Mesendoderm (in vitro differentiated cells): ENCODE data around the gene HIGD1C. TPM values are rescaled to one million over a fixed set of nuclear protein-coding genes. Genes with fewer than 3 reads are reported as not detected.

Source experiments
- DNase-seq: peaks from one replicate; pipeline ENCODE4 v3.0.0; 2013
- H2AK5ac ChIP-seq: 2 replicates; pipeline ENCODE4 v1.6.1; 2013; ENCODE audit warnings: low read length, inconsistent platforms
- H2BK120ac ChIP-seq: 2 replicates; pipeline ENCODE4 v1.6.1; 2013; ENCODE audit warnings: low read depth, mild to moderate bottlenecking, low read length, moderate library complexity, mixed read lengths
- H2BK15ac ChIP-seq: replicated peaks from 2 replicates; pipeline ENCODE4 v1.6.1; 2013; ENCODE audit warnings: low read depth, mild to moderate bottlenecking, moderate library complexity
- H2BK5ac ChIP-seq: 2 replicates; pipeline ENCODE4 v1.6.1; 2013; ENCODE audit warnings: low read length, inconsistent platforms
- H3K18ac ChIP-seq: 2 replicates; pipeline ENCODE4 v1.6.1; 2013; ENCODE audit warnings: mild to moderate bottlenecking, low read length, mixed read lengths
- H3K23ac ChIP-seq: one replicate; pipeline ENCODE4 v1.6.1; 2013; ENCODE audit warnings: low read length
- H3K27ac ChIP-seq: 2 replicates; pipeline ENCODE4 v1.5.1; 2013; ENCODE audit warnings: low read depth, mild to moderate bottlenecking, inconsistent platforms, low read length, moderate library complexity
- H3K27me3 ChIP-seq: 2 replicates; pipeline ENCODE4 v1.6.1; 2013; ENCODE audit warnings: low read length, control low read depth, mild to moderate bottlenecking, inconsistent platforms; ENCODE audit not compliant: insufficient read depth, poor library complexity
- H3K36me3 ChIP-seq: 2 replicates; pipeline ENCODE4 v1.6.1; 2013; ENCODE audit warnings: low read length, inconsistent platforms; ENCODE audit not compliant: control insufficient read depth, insufficient read depth
- H3K4ac ChIP-seq: one replicate; pipeline ENCODE4 v1.6.1; 2013; ENCODE audit warnings: low read depth, mild to moderate bottlenecking, low read length, moderate library complexity
- H3K4me1 ChIP-seq: 2 replicates; pipeline ENCODE4 v1.6.1; 2013; ENCODE audit warnings: low read depth, low read length, inconsistent platforms; ENCODE audit not compliant: control insufficient read depth
- H3K4me2 ChIP-seq: 2 replicates; pipeline ENCODE4 v1.6.1; 2013; ENCODE audit warnings: low read length
- H3K4me3 ChIP-seq: 2 replicates; pipeline ENCODE4 v1.5.1; 2013; ENCODE audit warnings: mild to moderate bottlenecking, low read length
- H3K56ac ChIP-seq: one replicate; pipeline ENCODE4 v1.6.1; 2013; ENCODE audit warnings: low read length
- H3K79me1 ChIP-seq: 2 replicates; pipeline ENCODE4 v1.6.1; 2013; ENCODE audit warnings: low read length, inconsistent platforms
- H3K79me2 ChIP-seq: 2 replicates; pipeline ENCODE4 v1.6.1; 2013; ENCODE audit warnings: mild to moderate bottlenecking, low read length; ENCODE audit not compliant: control insufficient read depth, insufficient read depth
- H3K9ac ChIP-seq: 2 replicates; pipeline ENCODE4 v1.6.1; 2013; ENCODE audit warnings: low read length, inconsistent platforms
- H4K5ac ChIP-seq: one replicate; pipeline ENCODE4 v1.6.1; 2013; ENCODE audit warnings: low read length
- H4K8ac ChIP-seq: one replicate; pipeline ENCODE4 v1.6.1; 2013; ENCODE audit warnings: low read depth, mild to moderate bottlenecking, control low read depth, low read length, moderate library complexity
- WGBS: extraction: QIAGEN DNeasy Blood & Tissue Kit; methylation state at CpG from one replicate; pipeline ENCODE4 v1.1.7; 2013; ENCODE audit warnings: low lambda C conversion rate, missing lambda C conversion rate; ENCODE audit not compliant: insufficient coverage; ENCODE audit errors: extremely low coverage; 5-methylcytosine and 5-hydroxymethylcytosine counted together
- small RNA-seq: library from polyadenylated mRNA; stranded (forward); fragments of <200 nt; extraction: miRNeasy Mini kit (QIAGEN cat#:217004); gene quantifications from one replicate; pipeline ENCODE3, GENCODE V24; 2013; ENCODE audit not compliant: insufficient read depth

The HIGD1C gene

DNA sequence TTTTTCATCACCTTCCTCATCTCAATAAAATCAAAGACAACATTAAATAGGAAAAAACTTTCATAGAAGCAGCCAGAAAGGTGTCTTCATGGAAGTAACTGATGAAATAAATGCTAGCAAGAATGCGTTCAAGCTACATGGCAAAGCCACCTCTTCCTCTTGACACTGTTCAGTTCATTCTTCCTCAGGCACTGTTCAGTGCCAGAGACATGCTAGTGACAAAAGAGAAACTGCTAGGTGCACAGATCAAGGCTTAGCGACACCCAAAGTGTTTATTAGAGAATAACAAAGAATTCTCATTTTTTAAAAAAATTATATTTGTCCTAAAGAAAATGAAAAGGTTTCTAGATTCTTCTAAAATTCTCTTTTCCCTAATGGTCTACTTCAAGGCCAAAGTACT lies 66.6 kb downstream of the HIGD1C start:
- WGBS = no CpG with 5 or more reads among the region's 2 CpGs
- Histone ChIP-seq H3K4ac (no peak overlapping the region), H3K4me1 (no peaks in the 10 kb centered on the region), H3K9ac (no peak overlapping the region), H4K8ac (no peak overlapping the region), H3K27ac (no peak overlapping the region), H3K4me3 (no peak overlapping the region), H3K27me3 (no peaks in the 10 kb centered on the region), H2BK5ac (no peak overlapping the region), H3K23ac (no peak overlapping the region), H3K36me3 (no peaks in the 10 kb centered on the region), H4K5ac (no peak overlapping the region), H3K79me2 (peaks cover 32% of the 10 kb centered on the region), H3K4me2 (no peak overlapping the region), H2BK15ac (no peak overlapping the region), H2AK5ac (no peak overlapping the region), H3K56ac (no peak overlapping the region), H3K79me1 (peaks cover 11% of the 10 kb centered on the region), H2BK120ac (no peak overlapping the region), H3K18ac (no peak overlapping the region)
- DNase-seq = no peak

DNA sequence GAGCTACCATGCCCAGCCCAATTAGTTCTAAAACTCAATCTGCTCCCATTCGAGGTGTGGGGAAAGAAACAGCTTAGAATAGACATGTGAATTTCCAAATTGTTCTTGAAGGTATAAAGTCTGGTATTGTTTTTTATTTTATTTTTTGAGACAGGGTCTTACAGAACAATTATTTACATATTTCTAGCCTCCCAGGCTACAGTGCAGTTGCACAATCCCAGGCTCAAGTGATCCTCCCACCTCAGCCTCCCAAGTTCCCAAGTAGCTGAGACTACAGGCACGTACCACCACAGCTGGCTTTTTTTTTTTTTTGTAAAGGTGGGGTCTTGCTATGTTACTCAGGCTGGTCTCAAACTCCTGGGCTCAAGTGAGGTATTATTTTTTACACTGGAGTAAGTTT lies 67.6 kb downstream of the HIGD1C start:
- no peak overlapping the region for H3K4me2 ChIP-seq
- H2AK5ac ChIP-seq = no peak overlapping the region
- no peak overlapping the region for H3K4ac ChIP-seq
- H3K9ac ChIP-seq = no peak overlapping the region
- DNase-seq = no peak
- no peak overlapping the region for H3K4me3 ChIP-seq
- H3K4me1 ChIP-seq = peaks cover 3% of the 10 kb centered on the region
- no peak overlapping the region for H3K27ac ChIP-seq
- no peak overlapping the region for H2BK15ac ChIP-seq
- H3K27me3 ChIP-seq = no peaks in the 10 kb centered on the region
- no peak overlapping the region for H3K18ac ChIP-seq
- H3K56ac ChIP-seq = no peak overlapping the region
- H3K79me1 ChIP-seq = peaks cover 14% of the 10 kb centered on the region
- no CpG with 5 or more reads among the region's 2 CpGs for WGBS
- H3K79me2 ChIP-seq = peaks cover 41% of the 10 kb centered on the region
- H4K8ac ChIP-seq = no peak overlapping the region
- H2BK120ac ChIP-seq = no peak overlapping the region
- H2BK5ac ChIP-seq = no peak overlapping the region
- H3K23ac ChIP-seq = no peak overlapping the region
- H3K36me3 ChIP-seq = no peaks in the 10 kb centered on the region
- no peak overlapping the region for H4K5ac ChIP-seq

Small RNA genes lying within 50 kb of the gene (small RNA-seq; reads per million reads assigned to genes)
- gene AC008121.1 (not detected), gene RF00019 (not detected), gene RNU6-87P (not detected)
